HepG2 (cell line): ENCODE results near the gene CD68. TPM values are rescaled to one million over a fixed set of nuclear protein-coding genes. Genes with fewer than 3 reads are reported as not detected.

Source experiments
- ARID5B ChIP-seq: IDR thresholded peaks from 2 replicates; pipeline ENCODE4 v1.4.0; 2020; ENCODE audit warnings: mild to moderate bottlenecking, missing genetic modification reagents
- EP300 ChIP-seq, 3 experiments: sonication (generic) in 1 of 3; formaldehyde crosslinking in 1 of 3; IDR thresholded peaks; 2 replicates each; pipeline versions ENCODE4 v1.5.1 to v1.6.1; 2011 to 2020; ENCODE audit warnings: low read depth in 2 of 3, low read length in 2 of 3, borderline replicate concordance in 1 of 3, improper control_type of control experiment in 1 of 3, mild to moderate bottlenecking in 1 of 3, missing genetic modification reagents in 1 of 3, moderate library complexity in 1 of 3
- GABPB1 ChIP-seq: IDR thresholded peaks from 2 replicates; pipeline ENCODE4 v1.6.1; 2016; ENCODE audit warnings: mild to moderate bottlenecking, missing genetic modification reagents, moderate library complexity, missing compliant biosample characterization
- PRDM15 ChIP-seq: sonication (generic); formaldehyde crosslinking; IDR thresholded peaks from 2 replicates; pipeline ENCODE4 v1.4.0; 2020; ENCODE audit warnings: missing genetic modification reagents
- SYNCRIP ChIP-seq: fragments of 200-400 bp; formaldehyde crosslinking; IDR thresholded peaks from 2 replicates; pipeline ENCODE4 v1.6.1; 2018; ENCODE audit warnings: mild to moderate bottlenecking, low read depth, low read length; ENCODE audit not compliant: insufficient read depth
- ZFP36L1 ChIP-seq: sonication (generic); formaldehyde crosslinking; IDR thresholded peaks from 2 replicates; pipeline ENCODE4 v1.8.0; 2022; ENCODE audit warnings: mild to moderate bottlenecking, missing genetic modification reagents, moderate library complexity
- ZNF296 ChIP-seq: sonication (generic); formaldehyde crosslinking; conservative IDR thresholded peaks from 2 replicates; pipeline ENCODE4 v1.5.0; 2020; ENCODE audit warnings: mild to moderate bottlenecking, missing genetic modification reagents
- ZNF496 ChIP-seq: sonication (generic); formaldehyde crosslinking; IDR thresholded peaks from 2 replicates; pipeline ENCODE4 v1.8.1; 2023; ENCODE audit warnings: mild to moderate bottlenecking, moderate library complexity, missing genetic modification reagents; ENCODE audit not compliant: insufficient replicate concordance
- ZNF781 ChIP-seq: sonication (generic); formaldehyde crosslinking; IDR thresholded peaks from 2 replicates; pipeline ENCODE4 v1.5.1; 2020; ENCODE audit warnings: borderline replicate concordance, mild to moderate bottlenecking, missing genetic modification reagents; ENCODE audit errors: not compliant biosample characterization
- ZNF782 ChIP-seq: sonication (generic); formaldehyde crosslinking; IDR thresholded peaks from 2 replicates; pipeline ENCODE4 v1.4.0; 2020; ENCODE audit warnings: missing genetic modification reagents, mild to moderate bottlenecking, borderline replicate concordance
- ZNF788 ChIP-seq: sonication (generic); formaldehyde crosslinking; IDR thresholded peaks from 2 replicates; pipeline ENCODE4 v1.5.0; 2020; ENCODE audit warnings: mild to moderate bottlenecking, missing genetic modification reagents, borderline replicate concordance
- polyA plus RNA-seq, 8 experiments: library from polyadenylated mRNA; depleted of rRNA in 3 of 8; stranded (reverse) in 7 of 8; unstranded in 1 of 8; fragments of >200 nt; fragmentation: Illumina TruSeq in 4 of 8; extraction: Trizol in 4 of 8; gene quantifications; 2 replicates each; pipeline versions ENCODE4 v1.2.1 to v1.2.3, GENCODE V29; 2011 to 2016; ENCODE audit warnings: low read depth in 4 of 8, missing spikeins in 1 of 8, mixed read lengths in 1 of 8; ENCODE audit not compliant: insufficient read depth in 1 of 8
- total RNA-seq, 5 experiments: library from RNA; depleted of rRNA; stranded (reverse); fragments of >200 nt; fragmentation: Illumina TruSeq; extraction: Trizol; gene quantifications; 2 replicates each; pipeline ENCODE4 v1.2.3, GENCODE V29; 2016; ENCODE audit warnings: low read depth in 1 of 5
- TF ChIP-seq, protein P1 (sequence below): sonication (generic); formaldehyde crosslinking; IDR thresholded peaks from 2 replicates; pipeline ENCODE4 v1.5.0; 2020; ENCODE audit warnings: mild to moderate bottlenecking, low read depth, missing genetic modification reagents, borderline replicate concordance
- TF ChIP-seq, protein P2 (sequence below): sonication (generic); formaldehyde crosslinking; IDR thresholded peaks from 2 replicates; pipeline ENCODE4 v1.4.0; 2020; ENCODE audit warnings: mild to moderate bottlenecking, missing genetic modification reagents
- TF ChIP-seq, protein P3 (sequence below): sonication (generic); formaldehyde crosslinking; IDR thresholded peaks from 2 replicates; pipeline ENCODE4 v1.8.0; 2023; ENCODE audit warnings: mild to moderate bottlenecking, missing genetic modification reagents

Gene CD68
- total and polyA plus RNA-seq, 2 of the 13 experiments (the other 11 are each of a cell fraction or from before 2014, with no cell fraction given), result 10.3 to 104 TPM

- TF ChIP-seq, protein P1, sequence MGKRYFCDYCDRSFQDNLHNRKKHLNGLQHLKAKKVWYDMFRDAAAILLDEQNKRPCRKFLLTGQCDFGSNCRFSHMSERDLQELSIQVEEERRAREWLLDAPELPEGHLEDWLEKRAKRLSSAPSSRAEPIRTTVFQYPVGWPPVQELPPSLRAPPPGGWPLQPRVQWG (CRISPR knock-in tag), result no peak
- no peak for TF ChIP-seq ZNF782 (CRISPR knock-in tag)
- TF ChIP-seq, protein P2, sequence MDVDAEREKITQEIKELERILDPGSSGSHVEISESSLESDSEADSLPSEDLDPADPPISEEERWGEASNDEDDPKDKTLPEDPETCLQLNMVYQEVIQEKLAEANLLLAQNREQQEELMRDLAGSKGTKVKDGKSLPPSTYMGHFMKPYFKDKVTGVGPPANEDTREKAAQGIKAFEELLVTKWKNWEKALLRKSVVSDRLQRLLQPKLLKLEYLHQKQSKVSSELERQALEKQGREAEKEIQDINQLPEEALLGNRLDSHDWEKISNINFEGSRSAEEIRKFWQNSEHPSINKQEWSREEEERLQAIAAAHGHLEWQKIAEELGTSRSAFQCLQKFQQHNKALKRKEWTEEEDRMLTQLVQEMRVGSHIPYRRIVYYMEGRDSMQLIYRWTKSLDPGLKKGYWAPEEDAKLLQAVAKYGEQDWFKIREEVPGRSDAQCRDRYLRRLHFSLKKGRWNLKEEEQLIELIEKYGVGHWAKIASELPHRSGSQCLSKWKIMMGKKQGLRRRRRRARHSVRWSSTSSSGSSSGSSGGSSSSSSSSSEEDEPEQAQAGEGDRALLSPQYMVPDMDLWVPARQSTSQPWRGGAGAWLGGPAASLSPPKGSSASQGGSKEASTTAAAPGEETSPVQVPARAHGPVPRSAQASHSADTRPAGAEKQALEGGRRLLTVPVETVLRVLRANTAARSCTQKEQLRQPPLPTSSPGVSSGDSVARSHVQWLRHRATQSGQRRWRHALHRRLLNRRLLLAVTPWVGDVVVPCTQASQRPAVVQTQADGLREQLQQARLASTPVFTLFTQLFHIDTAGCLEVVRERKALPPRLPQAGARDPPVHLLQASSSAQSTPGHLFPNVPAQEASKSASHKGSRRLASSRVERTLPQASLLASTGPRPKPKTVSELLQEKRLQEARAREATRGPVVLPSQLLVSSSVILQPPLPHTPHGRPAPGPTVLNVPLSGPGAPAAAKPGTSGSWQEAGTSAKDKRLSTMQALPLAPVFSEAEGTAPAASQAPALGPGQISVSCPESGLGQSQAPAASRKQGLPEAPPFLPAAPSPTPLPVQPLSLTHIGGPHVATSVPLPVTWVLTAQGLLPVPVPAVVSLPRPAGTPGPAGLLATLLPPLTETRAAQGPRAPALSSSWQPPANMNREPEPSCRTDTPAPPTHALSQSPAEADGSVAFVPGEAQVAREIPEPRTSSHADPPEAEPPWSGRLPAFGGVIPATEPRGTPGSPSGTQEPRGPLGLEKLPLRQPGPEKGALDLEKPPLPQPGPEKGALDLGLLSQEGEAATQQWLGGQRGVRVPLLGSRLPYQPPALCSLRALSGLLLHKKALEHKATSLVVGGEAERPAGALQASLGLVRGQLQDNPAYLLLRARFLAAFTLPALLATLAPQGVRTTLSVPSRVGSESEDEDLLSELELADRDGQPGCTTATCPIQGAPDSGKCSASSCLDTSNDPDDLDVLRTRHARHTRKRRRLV, result no peak
- no peak for TF ChIP-seq PRDM15 (CRISPR knock-in tag)
- TF ChIP-seq EP300 (IDR thresholded peaks at IDR 0.05; ENCODE audit: low read depth in 2 of 2, low read length in 2 of 2), result no peak
- no peak for TF ChIP-seq EP300 (CRISPR knock-in tag; IDR thresholded peaks at IDR 0.05; ENCODE audit: borderline replicate concordance)
- TF ChIP-seq ZFP36L1 (CRISPR knock-in tag), result no peak
- TF ChIP-seq, protein P3, sequence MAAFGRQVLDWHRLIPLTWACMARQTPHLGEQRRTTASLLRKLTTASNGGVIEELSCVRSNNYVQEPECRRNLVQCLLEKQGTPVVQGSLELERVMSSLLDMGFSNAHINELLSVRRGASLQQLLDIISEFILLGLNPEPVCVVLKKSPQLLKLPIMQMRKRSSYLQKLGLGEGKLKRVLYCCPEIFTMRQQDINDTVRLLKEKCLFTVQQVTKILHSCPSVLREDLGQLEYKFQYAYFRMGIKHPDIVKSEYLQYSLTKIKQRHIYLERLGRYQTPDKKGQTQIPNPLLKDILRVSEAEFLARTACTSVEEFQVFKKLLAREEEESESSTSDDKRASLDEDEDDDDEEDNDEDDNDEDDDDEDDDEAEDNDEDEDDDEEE (CRISPR knock-in tag), result peak; percentile 60
- TF ChIP-seq GABPB1 (CRISPR knock-in tag), result no peak
- peak; percentile 59; the same call in 1 of the 2 replicates for TF ChIP-seq ARID5B
- TF ChIP-seq ZNF788 (CRISPR knock-in tag), result peak; percentile 94
- TF ChIP-seq ZNF781 (CRISPR knock-in tag), result no peak
- no peak for TF ChIP-seq SYNCRIP
- TF ChIP-seq ZNF496 (CRISPR knock-in tag), result no peak
- no peak for TF ChIP-seq ZNF296 (CRISPR knock-in tag)
Observed at GRCh38 chr17:7572338-7572587, 7.2 kb upstream of the CD68 start (continued).
